KG1 (cell line): ENCODE measurements around the gene RNF145.
"Not testable (repeated sequence)": the region's sequence is repeated elsewhere in the genome, so short reads cannot be mapped to it uniquely, and the experiment has no call there.

ENCODE experiments used
- DNase-seq: peaks from one replicate; lab custom pipeline; 2025; lab: John Stamatoyannopoulos, UW

Gene RNF145

DNA sequence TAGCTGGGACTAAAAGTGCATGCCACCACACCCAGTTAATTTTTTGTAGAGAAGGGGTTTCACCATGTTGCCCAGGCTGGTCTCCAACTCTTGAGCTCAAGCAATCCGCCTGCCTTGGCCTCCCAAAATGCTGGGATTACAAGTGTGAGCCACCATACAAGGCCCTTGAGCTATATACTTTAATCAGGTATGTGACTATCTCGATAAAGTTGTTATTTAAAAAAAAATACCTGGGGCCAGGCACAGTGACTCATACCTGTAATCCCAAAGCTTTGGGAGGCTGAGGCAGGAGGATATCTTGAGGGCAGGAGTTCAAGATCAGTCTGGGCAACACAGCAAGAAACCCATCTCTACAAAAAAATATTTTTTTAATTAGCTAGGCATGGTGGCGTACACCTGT lies 19.2 kb downstream of the RNF145 start:
- no peak for DNase-seq

- DNase-seq: no peak
Measured at GRCh38 chr5:159189310-159189709, 20.0 kb downstream of the RNF145 start.

- DNase-seq: no peak
Measured at GRCh38 chr5:159187719-159188118, 21.6 kb downstream of the RNF145 start.

- no peak for DNase-seq
Measured at GRCh38 chr5:159186319-159186718, 23.0 kb downstream of the RNF145 start.

DNA sequence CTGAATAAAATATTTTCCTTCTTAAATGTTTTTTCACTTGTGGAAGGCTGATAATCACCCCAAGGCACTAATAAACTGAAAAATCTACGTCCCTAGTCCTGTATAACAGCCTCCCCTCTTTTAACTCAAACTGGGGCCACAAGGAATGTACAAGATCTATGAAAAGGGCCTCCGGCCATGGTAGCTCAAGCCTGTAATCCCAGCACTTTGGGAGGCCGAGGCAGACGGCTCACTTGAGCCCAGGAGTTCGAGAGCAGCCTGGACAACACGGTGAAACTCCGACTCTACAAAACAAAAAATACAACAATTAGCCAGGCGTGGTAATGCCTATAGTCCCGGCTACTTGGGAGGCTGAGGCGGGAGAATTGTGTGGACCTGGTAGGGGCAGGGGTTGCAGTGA lies 23.6 kb downstream of the RNF145 start:
- DNase-seq: no peak

- no peak for DNase-seq
Measured at GRCh38 chr5:159184858-159185381, 24.4 kb downstream of the RNF145 start.

- DNase-seq: no peak
Measured at GRCh38 chr5:159184236-159184635, 25.1 kb downstream of the RNF145 start.

- DNase-seq: no peak
Measured at GRCh38 chr5:159183247-159183646, 26.1 kb downstream of the RNF145 start.

- no peak for DNase-seq
Measured at GRCh38 chr5:159182691-159183090, 26.7 kb downstream of the RNF145 start.

GRCh38 chr5:159181651-159182050 lies 27.7 kb downstream of the RNF145 start:
- DNase-seq: no peak

- no peak for DNase-seq
Measured at GRCh38 chr5:159181152-159181551, 28.2 kb downstream of the RNF145 start.

DNA sequence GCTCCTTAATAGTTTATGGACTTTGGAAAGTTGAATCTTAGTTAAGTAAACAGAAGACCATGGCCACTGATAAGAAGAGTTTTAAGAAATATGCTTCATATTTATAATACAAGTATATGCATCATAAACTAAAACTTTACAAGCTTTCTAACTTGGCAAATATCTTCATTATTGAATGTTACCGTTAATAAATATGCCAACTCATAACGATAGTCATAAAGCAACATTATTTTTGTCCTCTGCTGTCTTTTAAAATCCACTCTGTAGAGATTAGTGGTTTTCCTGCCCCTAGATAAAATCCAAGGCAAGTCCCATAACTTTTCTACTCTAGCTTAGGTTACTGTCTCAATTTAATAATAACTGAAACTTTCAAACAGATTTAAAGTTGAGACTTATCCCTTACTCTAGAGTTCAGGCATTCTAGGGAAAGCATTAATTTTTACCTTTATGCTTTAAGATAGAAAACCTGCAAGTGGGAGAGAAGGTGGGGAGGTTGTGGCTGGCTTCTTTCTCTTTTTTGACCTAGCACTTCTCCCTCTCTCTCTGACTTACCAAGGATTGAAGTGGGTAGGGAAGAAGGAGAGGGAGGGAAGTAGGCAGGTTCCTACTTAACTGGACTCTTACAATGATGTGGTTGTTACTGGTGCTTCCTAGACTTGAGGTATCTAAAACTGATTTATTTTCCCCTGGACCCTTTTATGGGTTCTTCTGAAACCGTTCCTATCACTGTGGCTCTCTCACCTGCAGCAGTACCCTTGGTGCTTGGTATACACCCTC lies 29.6 kb downstream of the RNF145 start:
- no peak for DNase-seq

GRCh38 chr5:159178978-159179377 lies 30.4 kb downstream of the RNF145 start:
- no peak for DNase-seq

- DNase-seq: no peak
Measured at GRCh38 chr5:159175547-159175946, 33.8 kb downstream of the RNF145 start.

- DNase-seq: no peak
Measured at GRCh38 chr5:159174511-159175168, 34.7 kb downstream of the RNF145 start.

GRCh38 chr5:159171274-159171673 lies 38.1 kb downstream of the RNF145 start:
- DNase-seq: no peak

GRCh38 chr5:159170021-159170420 lies 39.3 kb downstream of the RNF145 start:
- no peak for DNase-seq

- DNase-seq: no peak
Measured at GRCh38 chr5:159166416-159166815, 42.9 kb downstream of the RNF145 start.

DNA sequence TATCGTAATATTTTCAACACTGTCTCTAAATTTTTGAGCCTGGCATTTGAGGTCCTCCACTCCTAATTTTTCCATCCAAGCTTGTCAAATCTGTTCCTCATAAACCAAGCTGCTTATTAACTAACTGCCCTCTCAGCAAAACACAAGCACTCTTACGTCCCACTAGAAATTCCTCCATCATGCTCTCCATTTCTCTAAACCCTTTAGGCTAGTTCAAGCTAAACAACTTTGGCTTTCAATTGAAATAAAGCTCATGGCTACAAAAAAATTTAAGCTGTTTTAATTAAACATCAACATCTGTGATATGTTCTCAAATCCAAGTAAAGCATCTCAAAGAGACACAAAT lies 45.7 kb downstream of the RNF145 start:
- no peak for DNase-seq

GRCh38 chr5:159163027-159163700 lies 46.2 kb downstream of the RNF145 start:
- no peak for DNase-seq

DNA sequence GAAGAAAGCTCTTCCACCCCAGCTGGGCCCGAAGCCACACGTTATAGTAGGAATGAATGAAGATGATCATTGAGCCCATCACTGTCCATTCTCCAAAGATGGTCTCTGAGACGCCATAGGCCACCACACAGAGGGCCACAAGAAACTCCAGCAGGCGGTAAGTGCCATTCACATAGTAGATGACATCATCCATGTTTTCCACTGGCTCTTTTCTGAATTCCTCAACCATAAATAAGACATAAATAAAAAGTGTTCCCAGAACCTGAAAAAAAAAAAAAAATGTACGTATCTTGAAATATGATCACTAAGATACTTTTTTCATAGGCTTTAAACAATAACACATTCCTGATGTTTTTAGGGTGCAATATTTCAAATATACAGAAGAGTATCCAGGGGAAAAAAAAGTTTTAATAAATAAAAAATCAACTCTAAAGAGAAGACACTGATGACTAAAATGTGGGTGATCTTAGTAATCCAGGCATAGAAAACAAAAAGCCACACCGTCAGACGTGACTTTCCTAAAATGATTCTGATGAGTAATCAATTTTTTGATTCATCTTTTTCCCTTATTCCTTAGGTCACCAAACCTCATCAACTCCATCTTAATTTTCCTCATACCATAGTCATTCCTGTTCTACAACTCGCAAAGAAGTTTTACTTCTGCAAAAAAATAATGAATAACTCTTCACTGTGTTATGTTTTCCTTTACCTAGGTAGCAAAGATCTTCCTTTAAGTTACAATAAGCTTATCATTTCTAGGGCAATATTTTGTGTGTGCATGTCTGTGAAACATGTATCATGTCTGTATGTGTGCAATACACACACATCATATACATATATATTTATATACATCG lies 47.8 kb downstream of the RNF145 start:
- DNase-seq: no peak

- DNase-seq: not testable (repeated sequence)
Measured at GRCh38 chr5:159158553-159159091, 50.7 kb downstream of the RNF145 start.
